DMS79 (cell line): ENCODE results near the gene OPN3.

Experiments used
- DNase-seq: peaks from one replicate; lab custom pipeline; 2025; lab: John Stamatoyannopoulos, UW

The OPN3 gene

DNA sequence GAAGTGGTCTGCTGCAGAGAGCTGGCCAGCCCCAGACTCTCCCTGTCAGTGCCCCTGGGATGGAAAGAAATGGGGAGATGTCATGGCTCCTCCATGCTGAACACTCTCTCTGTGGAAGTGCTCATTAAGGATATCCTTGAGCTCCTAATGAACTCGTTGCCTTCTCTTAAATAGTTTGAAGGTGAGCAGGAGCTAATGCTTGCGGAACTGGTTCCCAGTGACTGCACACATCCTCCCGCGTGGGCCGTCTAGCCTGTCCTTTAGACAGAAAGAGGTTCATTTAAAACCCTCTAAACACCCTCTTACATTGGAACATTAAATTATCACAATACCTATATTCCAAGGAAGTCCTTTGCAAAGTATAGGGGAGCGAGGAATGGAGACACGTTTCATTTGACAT, 6.0 kb upstream of the OPN3 start:
- no peak for DNase-seq

DNA sequence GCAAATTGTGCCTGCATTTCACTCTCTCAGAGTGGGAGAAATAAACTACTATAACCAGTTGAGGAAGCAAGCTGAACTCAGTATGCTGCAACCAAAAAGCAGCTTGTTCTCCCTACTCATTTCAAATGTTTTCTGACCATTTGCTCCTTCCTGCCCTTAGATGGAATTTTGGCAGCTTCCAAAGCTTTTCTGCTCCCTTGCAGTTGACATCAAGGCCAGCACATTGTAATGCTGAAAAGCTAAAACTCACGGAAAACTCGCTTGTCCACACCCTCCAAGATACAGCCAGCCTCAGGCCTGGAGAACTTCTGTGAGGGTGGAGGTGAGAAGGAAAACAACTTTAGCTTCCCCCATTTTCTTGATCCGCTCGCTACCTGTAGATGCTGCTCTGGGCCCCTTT, 5.0 kb upstream of the OPN3 start:
- DNase-seq = no peak

DNA sequence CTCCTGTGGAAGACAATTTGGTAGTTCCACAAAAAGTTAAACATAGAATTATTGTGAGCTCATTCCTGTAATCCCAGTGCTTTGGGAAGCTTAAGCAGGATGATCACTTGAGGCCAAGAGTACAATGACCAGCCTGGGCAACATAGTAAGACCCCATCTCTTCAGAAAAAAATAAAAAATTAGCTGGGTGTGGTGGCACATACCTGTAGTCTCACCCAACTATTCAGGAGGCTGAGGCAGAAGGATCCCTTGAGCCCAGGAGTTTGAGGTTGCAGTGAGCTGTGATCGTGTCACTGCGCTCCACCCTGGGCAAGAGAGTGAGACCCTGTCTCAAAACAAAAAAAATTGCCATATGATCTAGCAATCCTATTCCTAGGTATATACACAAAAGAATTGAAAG, 4.1 kb upstream of the OPN3 start:
- no peak for DNase-seq

GRCh38 chr1:241642593-241642944, 2.4 kb upstream of the OPN3 start:
- no peak for DNase-seq

DNA sequence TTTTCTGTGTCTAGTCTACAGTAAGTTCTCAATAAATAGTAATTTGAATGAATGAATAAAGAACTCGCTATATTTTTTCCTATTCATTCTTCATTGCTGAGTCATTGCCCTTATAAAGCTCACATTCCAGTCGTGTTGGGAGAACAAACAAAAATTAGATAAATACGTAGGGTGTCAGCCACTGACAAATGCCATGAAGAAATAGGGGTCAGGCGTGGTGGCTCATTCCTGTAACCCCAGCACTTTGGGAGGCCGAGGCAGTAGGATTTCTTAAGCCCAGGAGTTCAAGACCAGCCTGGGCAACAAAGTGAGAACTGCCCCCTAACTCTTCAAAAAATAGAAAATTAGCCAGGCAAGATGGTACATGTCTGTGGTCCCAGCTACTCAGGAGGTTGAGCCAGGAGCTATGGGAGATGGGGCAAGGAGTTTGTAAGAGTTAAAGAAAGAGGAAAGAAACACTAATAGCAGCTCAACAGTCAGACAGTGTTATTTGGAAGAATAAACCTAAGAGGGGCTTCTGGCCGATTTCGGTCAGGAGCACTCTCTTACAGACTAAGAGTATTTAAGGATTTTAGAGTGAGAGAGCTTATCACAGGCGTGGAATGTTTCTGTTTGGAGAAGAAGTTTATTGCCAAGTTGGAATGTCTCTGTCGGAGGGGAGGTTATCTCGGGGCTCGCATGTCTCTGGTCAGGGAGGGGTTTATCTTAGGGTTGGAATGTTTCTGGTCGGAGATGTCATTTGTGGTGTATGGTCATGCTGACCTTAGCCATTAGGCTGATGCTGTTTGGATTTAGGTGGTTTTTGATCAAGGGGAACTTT, 1.8 kb upstream of the OPN3 start:
- no peak for DNase-seq

DNA sequence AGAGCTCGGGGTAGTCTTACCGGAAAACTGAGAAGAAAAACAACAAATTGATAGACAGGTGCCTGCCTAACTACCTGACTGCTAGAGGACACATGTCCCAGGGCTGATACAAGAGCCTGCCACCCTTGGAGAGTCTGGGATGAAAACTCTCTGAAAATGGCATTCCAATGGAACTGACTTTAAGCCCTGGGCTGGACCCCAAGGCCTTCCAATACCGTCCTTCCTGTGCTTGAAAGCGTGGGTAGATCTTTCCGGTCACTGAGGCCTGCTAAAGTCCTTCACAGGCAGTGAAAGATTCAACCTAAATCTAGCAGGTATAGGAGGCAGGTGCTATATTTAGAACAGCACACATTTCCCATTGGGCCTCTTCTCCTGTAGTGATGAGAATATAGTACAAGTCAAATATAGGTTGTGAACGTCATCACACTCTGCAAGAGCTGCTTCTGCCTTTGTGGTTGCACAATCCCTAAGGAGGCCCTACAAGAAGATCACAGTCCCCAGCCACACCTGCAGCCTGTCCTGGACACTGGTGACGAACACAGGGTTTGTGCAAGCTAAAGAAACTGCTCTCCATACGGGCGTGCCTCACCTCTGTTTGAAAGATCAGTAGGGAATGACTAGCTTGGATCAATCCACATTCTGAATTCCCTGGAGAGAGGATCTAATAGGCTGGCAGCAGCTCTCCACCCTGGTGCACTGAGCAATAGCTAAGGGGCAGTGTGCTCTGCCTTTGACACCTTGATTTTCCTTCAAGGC, 876 bp upstream of the OPN3 start:
- no peak for DNase-seq

GRCh38 chr1:241639623-241640148, 483 bp downstream of the OPN3 start:
- DNase-seq = peak; percentile 11

- no peak for DNase-seq
These were observed 1.1 kb downstream of the OPN3 start for GRCh38 chr1:241638909-241639622.

DNA sequence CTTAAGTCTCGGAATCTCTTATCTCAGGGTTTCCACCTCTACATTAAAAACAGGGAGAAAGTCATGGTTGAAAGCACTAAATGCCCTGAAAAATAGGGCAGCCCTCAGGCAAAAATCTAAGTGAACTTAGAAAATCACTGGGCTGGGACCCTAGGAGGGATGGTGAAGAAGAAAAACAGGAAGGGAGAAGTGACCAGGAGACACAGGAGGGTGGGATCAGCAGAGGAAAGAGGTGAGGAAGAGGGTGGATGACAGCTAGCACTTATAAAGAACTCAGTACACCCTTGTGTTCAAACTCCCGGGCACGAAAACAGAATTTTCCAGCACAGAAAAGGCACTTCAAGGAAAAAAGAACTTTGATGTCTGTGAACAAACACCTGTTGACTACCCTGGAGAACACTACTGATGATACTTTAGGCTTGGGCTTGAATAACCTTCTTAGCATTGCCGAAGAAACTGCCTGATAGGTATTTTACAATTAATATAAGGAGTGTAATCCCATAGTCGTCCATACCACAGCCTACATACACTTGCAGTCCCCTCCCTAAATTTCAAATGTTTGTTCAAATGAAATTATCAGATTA, 2.0 kb downstream of the OPN3 start:
- no peak for DNase-seq

GRCh38 chr1:241637604-241638003, 2.6 kb downstream of the OPN3 start:
- no peak for DNase-seq

GRCh38 chr1:241637046-241637590, 3.1 kb downstream of the OPN3 start:
- DNase-seq = no peak

DNA sequence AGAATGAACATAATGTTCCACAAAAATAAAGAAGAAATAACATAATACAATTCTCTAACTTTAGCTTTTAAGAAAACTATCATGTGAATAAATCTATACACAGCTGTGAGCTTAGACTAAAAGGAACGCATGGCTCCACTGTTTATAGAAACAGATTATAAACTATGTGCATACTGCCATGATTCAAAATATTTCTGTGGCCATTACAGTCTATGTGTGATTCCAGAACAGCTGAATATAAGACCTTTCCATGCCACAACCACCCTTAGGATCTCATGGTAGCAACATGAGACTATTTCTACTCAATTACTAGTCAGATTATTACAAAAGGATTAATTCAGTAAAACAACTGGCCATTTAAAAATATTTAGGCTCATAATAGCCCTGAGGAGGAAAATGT, 3.9 kb downstream of the OPN3 start:
- DNase-seq = no peak

- DNase-seq = no peak
These were observed 4.5 kb downstream of the OPN3 start for GRCh38 chr1:241635556-241636152.

GRCh38 chr1:241632987-241633386, 7.2 kb downstream of the OPN3 start:
- DNase-seq = no peak

- no peak for DNase-seq
These were observed 8.5 kb downstream of the OPN3 start for GRCh38 chr1:241631674-241632073.

GRCh38 chr1:241630899-241631298, 9.3 kb downstream of the OPN3 start:
- no peak for DNase-seq

- no peak for DNase-seq
These were observed 9.7 kb downstream of the OPN3 start for GRCh38 chr1:241630476-241630875.

- no peak for DNase-seq
These were observed 10.2 kb downstream of the OPN3 start for GRCh38 chr1:241630005-241630404.

DNA sequence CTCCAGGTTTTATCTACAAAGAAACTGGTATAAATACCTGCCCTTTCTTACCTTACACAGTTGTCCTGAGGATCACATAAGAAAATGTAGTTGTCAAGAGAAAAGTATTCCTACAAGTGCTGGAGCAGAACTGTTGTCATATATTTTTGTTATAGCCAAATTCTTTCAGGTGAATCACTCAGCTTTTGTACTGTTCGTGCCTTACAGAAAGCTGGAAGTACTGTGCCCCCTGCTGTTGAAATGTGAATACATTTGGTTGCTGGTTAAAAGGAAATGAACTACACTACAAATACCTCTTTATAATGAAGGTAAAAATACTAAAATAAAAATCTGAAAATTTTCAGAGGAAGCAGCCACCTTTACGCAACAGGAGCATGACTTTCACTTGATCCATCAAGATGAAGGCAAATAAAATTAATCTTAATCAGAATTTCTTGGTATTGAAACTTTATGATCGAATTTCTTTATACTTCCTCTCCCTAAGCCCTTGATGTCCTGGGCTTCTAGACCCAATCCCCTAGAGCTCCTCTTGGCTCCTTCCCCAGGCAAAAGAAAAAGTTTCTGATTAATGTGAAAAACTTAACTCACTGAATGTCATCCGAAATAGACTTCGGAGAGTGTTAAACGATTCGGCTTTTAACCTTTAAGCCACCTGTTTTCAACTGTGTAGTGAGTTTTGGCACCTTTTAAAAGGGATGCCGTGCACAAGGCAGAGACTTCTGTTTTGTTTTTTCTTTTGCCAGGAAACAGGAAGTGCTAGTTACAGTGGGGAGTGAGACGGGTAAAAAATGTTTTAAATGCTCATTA, 12.5 kb downstream of the OPN3 start:
- peak; percentile 2 for DNase-seq

DNA sequence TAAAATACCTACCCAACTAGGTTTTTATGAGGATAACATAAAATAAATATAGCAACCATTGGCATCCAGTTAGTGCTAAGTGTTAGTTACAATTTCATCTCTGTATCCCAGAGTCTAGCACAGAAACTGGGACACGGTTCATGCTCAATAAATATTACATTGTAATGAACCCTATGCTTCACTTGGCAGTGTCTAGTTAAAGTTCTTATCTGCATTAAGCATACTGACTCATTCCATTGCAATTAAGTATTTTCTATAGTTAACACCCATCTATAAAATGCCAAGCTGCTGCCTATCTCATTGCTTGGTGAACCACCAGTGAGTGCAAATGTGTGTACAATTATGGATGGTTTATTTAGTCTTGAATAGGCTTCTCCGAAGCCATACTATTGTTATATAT, 15.2 kb downstream of the OPN3 start:
- no peak for DNase-seq

- no peak for DNase-seq
These were observed 17.5 kb downstream of the OPN3 start for GRCh38 chr1:241622669-241623068.
